ENCODE results near the gene CYTH4. TPM values are rescaled to one million over a fixed set of nuclear protein-coding genes. Genes with fewer than 3 reads are reported as not detected.

Gene CYTH4
- polyA plus RNA-seq, 1 donor from 2014 or later = not detected

GRCh38 chr22:37363261-37363992 lies 81.1 kb downstream of the CYTH4 start:
- no peaks in the 10 kb centered on the region for H3K27me3 ChIP-seq (ENCODE audit: insufficient read depth, low read depth, low read length)
- no peak overlapping the region for H3K4me2 ChIP-seq (ENCODE audit: low read length)
- no peaks in the 10 kb centered on the region for H3K9me3 ChIP-seq (ENCODE audit: low read length)
- H3K27ac ChIP-seq (ENCODE audit: low read length) = no peak overlapping the region
- no peaks in the 10 kb centered on the region for H4K20me1 ChIP-seq (ENCODE audit: insufficient read depth)
- no peak overlapping the region for H3K9ac ChIP-seq (ENCODE audit: low read length)
- no peaks in the 10 kb centered on the region for H3K9me2 ChIP-seq (ENCODE audit: insufficient read depth, low read length)
- no peaks in the 10 kb centered on the region for H3K79me2 ChIP-seq (replicated peaks; ENCODE audit: insufficient read depth, low read length)
- no peak overlapping the region for H3K4me3 ChIP-seq (ENCODE audit: low read length)
- H3F3A ChIP-seq (ENCODE audit: insufficient read depth, low read length, poor library complexity, severe bottlenecking) = no peaks in the 10 kb centered on the region
- H3K36me3 ChIP-seq (ENCODE audit: insufficient read depth, low read length) = no peaks in the 10 kb centered on the region
- H2AFZ ChIP-seq (ENCODE audit: low read depth, low read length) = no peak overlapping the region
- TF ChIP-seq SMC3 (conservative IDR thresholded peaks at IDR 0.05; ENCODE audit: poor library complexity) = no peak
- TF ChIP-seq POLR2AphosphoS5 (IDR thresholded peaks at IDR 0.05) = no peak
- TF ChIP-seq MXI1 (conservative IDR thresholded peaks at IDR 0.05; ENCODE audit: poor library complexity, severe bottlenecking) = no peak
- no peak for TF ChIP-seq TAF1 (IDR thresholded peaks at IDR 0.05; ENCODE audit: low read depth)

Other genes starting within 250 kb of the CYTH4 start
- gene KCTD17, start 230.8 kb upstream of the CYTH4 start, polyA plus RNA-seq = 96.3 and 111 TPM in 2 replicates
- not detected in 2 replicates for gene TMPRSS6, start 172.8 kb upstream of the CYTH4 start, polyA plus RNA-seq
- gene IL2RB, start 132.6 kb upstream of the CYTH4 start, polyA plus RNA-seq = not detected in 2 replicates
- 5.3 and 7.9 TPM in 2 replicates for gene C1QTNF6, start 94.3 kb upstream of the CYTH4 start, polyA plus RNA-seq
- gene SSTR3, start 70.0 kb upstream of the CYTH4 start, polyA plus RNA-seq = not detected in 2 replicates
- gene RAC2, start 38.2 kb upstream of the CYTH4 start, polyA plus RNA-seq = not detected in 2 replicates
- gene ELFN2, start 145.0 kb downstream of the CYTH4 start, polyA plus RNA-seq = 4.4 and 5.2 TPM in 2 replicates
- gene MFNG, start 203.9 kb downstream of the CYTH4 start, polyA plus RNA-seq = 0.17 TPM in 1 of 2 replicates, not detected in the other
- gene CARD10, start 236.9 kb downstream of the CYTH4 start, polyA plus RNA-seq = 0.36 TPM in 1 of 2 replicates, not detected in the other

Measured in neural cell (in vitro differentiated cells).